CD4-positive, alpha-beta T cell treated with Interleukin-21 for 1 hour (primary cell): Measurements from ENCODE around the gene EEF1G.
"Not testable (repeated sequence)": the region's sequence is repeated elsewhere in the genome, so short reads cannot be mapped to it uniquely, and the experiment has no call there.

ENCODE experiments used
- DNase-seq: peaks from one replicate; pipeline ENCODE4 v3.0.0-alpha.2; 2020

The EEF1G gene

GRCh38 chr11:62575837-62576236, 2.1 kb upstream of the EEF1G start:
- no peak for DNase-seq

DNA sequence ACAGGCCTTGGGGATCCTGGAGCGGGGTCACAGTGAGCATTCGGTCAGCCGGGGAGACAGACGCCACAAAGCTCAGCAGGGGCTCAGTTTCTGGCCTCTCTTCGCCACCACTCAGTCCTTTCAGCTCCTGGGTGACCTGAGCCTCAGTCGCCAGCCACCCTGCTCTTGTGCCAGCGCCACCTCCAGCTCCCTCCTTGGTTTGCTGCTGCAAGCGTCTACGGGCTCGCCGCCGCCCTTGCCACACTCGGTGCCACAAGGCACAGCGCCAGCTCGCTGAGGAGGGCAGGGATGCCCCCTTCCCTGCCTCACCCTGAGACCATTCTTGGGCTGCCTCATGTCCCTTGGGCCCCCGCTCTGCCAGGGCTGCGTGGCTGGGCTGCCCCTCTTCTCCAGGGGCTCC, 1.5 kb upstream of the EEF1G start:
- DNase-seq, result no peak

DNA sequence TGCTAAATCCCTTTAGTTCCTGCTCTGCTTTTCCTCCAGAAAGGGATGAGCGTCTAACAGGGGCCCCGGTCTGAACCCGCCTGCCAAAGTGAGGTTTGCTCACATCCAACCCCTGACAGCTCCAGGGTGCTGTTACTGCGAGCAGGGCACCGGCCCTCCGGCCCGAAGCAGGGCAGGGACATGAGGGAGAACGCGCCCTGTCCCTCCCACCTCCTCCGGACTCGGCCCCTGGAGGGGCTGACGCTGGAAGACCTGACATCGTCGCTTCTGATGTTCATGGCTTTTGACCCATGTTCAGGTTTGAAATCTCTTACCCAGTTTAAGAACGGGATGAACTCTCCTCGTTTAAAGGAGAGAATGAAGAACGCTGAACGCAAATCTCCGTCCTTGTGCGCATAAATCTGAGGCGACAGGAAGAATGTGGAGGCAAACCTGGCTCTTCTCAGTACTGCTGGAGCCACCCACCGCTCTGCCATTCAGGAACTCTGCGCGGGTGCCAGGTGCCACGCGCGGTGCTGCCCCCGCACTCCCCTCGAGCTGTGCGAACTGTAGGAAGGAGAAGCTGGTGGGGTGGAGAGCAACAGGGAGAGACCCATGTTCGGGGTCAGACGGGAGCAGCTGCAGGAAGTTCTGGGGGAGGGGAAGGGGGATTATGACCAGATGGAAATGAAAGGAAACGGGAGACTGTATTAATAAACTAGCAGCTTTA, 826 bp upstream of the EEF1G start:
- DNase-seq, result no peak

GRCh38 chr11:62573006-62573591, 592 bp downstream of the EEF1G start:
- DNase-seq, result peak; percentile 42

- DNase-seq, result no peak
Measured at GRCh38 chr11:62572431-62572830, 1.3 kb downstream of the EEF1G start.

DNA sequence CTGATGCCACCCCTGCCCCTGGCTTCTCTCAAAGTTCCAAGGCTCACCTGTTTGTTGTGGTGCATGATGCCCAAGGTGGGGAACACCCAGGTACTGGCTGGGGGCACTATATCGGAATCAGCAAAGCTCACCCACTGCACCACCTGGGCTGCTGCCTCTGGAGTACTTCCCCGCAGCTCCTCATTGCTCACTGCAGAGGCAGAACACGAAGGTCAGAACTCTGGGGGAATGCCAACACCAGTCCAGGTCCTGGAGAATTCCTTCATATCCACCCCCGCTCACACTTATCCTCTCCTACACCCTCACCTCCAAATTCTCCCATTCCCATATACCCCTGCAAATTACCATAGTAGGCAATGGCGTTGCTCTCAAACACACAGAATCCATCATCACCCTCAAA, 2.2 kb downstream of the EEF1G start:
- DNase-seq, result not testable (repeated sequence)

DNA sequence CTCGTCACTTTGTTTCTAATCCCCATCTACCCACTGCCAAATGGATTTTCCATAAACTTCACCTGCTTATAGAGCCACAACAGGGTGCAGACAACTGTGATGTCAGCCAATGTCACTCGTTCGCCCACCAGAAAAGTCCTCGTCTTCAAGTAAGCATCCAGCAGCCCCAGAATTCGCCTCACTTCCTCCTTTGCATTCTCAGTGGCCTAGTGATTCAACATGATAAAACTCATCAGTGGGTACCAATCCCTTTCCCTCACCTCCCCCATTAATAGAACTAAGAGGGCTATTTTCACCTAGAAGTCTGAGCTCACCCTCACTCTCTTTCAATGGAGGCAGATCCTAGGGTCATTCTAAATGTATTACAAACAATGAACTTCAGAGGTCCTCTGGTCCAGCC, 2.8 kb downstream of the EEF1G start:
- not testable (repeated sequence) for DNase-seq

DNA sequence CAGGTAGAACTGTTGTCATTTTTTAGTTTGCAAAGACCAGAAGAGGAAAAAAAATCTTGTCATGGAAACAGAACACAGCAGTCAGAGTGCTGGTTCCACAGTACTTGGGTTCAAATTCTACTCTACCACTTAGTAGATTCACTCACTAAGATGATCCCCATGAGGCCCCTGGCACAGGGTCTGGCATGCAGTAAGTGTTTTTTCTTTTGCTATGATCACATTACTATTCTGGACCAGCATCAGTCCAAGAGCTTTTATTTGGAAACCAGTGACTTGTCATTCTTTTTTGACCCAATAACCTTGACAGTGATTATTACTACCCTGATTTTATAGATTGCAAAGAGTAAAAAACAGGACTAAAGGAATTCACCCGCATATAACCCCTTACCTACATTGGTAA, 4.1 kb downstream of the EEF1G start:
- DNase-seq, result no peak

- DNase-seq, result no peak
Measured at GRCh38 chr11:62567018-62567633, 6.6 kb downstream of the EEF1G start.

DNA sequence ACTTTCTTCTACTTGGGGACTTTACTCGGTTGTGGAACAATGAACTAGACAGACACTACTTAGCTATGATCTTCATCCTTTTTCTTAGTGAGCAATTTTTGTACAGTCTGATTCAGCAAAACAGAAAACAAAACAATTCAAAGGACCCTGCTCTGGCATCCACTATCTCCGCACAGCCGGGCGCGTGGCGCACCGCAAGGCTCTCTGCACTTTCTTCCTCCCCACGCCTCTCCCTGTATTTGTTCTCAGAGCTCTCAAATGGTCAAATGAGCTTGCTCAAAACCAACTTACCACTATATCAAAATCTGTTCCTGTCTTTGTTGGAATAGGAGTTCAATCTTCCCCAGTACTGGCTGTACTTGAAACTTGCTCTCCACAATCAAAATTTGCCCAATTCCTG, 7.4 kb downstream of the EEF1G start:
- no peak for DNase-seq

GRCh38 chr11:62565100-62565802, 8.4 kb downstream of the EEF1G start:
- DNase-seq, result no peak

- DNase-seq, result not testable (repeated sequence)
Measured at GRCh38 chr11:62561677-62562230, 11.9 kb downstream of the EEF1G start.

DNA sequence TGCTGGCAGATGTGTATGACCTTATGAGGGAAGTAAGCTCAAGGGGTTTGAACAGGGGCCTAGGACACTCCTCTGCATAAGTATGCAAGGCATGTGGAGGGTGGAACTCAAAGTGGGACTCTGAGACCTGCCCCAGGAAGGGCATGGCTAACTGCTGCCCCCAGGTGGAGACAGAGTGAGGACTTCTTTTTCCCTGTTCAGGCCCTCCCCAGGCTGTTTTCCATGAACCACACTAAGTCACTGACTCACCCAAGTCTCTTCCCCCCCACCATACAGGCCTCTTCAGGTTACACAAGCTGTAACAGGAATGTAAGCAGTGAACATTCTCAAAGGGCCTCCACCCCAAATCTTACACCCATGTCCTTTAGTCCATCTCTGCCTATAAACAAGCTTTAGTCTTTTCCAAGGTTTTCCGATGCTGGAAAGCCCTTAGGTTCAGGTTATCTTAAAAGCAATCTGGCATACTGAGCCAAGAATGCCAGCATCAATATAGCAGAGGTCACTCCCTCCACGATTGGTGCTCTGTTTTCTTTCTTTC, 13.1 kb downstream of the EEF1G start:
- DNase-seq, result peak; percentile 86

DNA sequence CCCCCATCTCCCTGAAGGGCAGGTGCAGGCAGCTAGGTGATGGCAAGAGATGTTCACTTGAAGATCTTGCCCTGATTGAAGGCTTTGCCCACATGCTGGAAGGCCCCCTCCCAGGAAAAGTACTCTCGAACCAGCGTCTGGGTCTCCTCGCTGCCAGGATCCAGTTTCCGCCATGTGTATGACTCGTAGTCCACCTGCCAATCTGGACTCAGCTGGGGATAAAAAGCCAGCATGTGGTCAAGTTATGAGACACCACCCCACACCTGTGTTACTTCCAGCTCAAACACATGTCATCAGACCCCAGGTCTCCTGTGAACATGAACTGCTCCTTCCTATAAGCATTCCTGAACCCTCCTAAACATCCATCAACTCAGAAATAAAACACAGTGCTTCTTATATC, 14.1 kb downstream of the EEF1G start:
- DNase-seq, result not testable (repeated sequence)

DNA sequence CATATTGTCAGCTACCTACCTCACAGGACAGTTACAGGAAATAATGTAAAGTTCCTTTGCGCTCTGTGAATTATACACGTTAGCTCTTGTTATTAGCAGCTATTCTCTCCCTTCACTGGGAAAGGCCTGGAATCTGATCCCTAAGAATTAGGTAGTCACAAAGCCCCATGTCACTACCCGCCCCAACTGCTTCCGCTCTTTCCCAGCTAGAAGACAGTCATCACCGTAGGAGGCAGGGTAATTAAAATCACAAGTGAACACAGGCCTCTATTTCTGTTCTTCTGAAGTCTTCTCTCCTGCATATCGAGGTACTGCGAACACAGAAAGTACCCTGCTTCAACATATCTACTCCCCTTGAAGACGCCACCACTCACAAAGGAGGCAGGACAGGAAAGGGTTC, 14.5 kb downstream of the EEF1G start:
- no peak for DNase-seq

DNA sequence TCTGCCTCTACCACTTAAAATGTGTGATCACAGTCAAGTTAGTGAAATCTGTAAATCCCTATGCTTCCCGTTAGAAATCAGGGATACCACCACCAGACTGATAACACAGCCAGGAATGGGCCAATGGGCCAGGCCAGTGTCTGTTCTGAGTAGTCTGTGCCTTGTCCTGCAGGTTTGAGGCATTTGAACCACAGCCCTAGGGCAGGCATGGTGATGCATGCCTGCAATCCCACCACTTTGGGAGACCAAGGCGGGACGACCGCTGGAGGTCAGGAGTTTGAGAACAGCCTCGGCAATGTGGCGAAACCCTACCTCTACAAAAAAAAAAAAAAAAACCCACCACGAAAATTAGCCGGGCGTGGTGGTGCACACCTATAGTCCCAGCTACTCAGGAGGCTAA, 15.0 kb downstream of the EEF1G start:
- no peak for DNase-seq

GRCh38 chr11:62556875-62557631, 16.6 kb downstream of the EEF1G start:
- DNase-seq, result peak; percentile 70

- DNase-seq, result peak; percentile 89
Measured at GRCh38 chr11:62556108-62556874, 17.4 kb downstream of the EEF1G start.

DNA sequence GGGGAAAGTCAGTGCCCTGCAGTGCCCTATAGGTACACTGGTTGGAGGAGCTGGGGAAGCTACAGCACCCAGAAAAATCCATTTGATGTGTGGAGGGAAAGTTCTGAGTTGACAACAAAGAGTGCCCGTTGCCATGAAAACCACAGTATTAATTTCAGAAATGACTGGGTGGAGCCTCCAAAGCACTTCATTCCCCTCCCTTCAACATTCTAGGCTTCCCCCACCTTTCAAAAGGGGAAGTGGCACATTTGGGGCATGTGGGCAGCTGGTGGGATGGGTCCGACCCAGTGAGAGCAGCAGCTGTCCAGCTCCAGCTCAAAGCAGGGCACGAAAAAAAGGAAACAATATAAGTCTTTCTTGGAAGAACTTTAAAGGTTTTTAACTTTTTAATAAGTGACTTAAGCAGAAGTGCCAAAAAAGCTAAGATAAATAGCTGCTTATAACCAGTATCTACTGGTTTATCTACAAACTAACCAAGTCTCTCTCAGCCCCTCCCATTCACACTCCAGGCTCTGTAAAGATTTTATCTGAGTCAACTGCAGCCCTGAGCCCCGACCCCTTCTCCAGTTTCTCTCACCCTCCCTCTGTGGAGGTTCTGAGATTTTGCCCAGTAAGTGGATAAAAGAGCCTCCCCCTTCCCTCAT, 18.1 kb downstream of the EEF1G start:
- DNase-seq, result peak; percentile 94

- peak; percentile 18 for DNase-seq
Measured at GRCh38 chr11:62554387-62555167, 19.1 kb downstream of the EEF1G start.
